GM23248 (cell line): ENCODE results near the gene TDO2.

Experiments
- EZH2 ChIP-seq: fragments of 200-600 bp; sonication (generic); IDR thresholded peaks from 2 replicates; pipeline ENCODE4 v1.6.1; 2018; ENCODE audit warnings: antibody characterized with exemption, mild to moderate bottlenecking; ENCODE audit not compliant: insufficient read depth, poor library complexity, severe bottlenecking
- EZH2phosphoT487 ChIP-seq: fragments of 200-600 bp; sonication (generic); IDR thresholded peaks from 2 replicates; pipeline ENCODE4 v1.6.1; 2018; ENCODE audit warnings: antibody characterized with exemption, moderate library complexity, mild to moderate bottlenecking, low read depth; ENCODE audit not compliant: insufficient read depth

DNA sequence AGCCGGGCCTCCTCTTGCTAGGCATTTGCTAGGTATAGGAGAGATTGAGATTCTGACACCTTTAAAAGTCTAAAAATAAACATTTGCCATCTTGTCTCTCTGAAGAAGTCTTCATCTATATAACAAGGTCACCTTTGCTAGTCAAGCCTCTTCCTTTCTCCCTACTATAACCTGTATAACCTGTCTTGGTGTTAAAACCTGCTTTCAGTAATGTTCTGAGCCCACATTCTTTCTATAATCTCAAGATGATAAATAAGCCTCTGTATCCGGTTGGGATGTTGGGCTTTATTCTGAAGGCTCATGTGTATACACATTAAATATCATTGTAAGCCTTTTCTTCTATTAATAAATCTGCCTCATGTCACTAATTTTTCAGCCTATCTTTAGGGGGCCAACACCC is 47.6 kb upstream of the TDO2 start:
- TF ChIP-seq EZH2, result no peak
- no peak for TF ChIP-seq EZH2phosphoT487
